Astrocyte (in vitro differentiated cells and primary cell): Measurements from ENCODE around the gene SETD2. TPM values are rescaled to one million over a fixed set of nuclear protein-coding genes. Genes with fewer than 3 reads are reported as not detected.
A peak's percentile ranks its signal among the peaks of the same experiment; 100 is the strongest.
"Not testable (repeated sequence)": the region's sequence is repeated elsewhere in the genome, so short reads cannot be mapped to it uniquely, and the experiment has no call there.

Experiments used
- DNase-seq: peaks from one replicate; pipeline ENCODE4 v3.0.0-alpha.2; 2010; ENCODE audit warnings: low read depth
- FAIRE-seq: peaks from 2 replicates; lab custom pipeline; 2011; peaks lifted over from hg19 to GRCh38; lab: Jason Lieb, UNC
- H2AFZ ChIP-seq: 2 replicates; pipeline ENCODE4 v1.6.0; 2012; ENCODE audit warnings: low read depth, low read length, inconsistent platforms
- H3K27ac ChIP-seq: 2 replicates; pipeline ENCODE4 v1.5.1; 2011; ENCODE audit warnings: low read depth, low read length, inconsistent platforms
- H3K27me3 ChIP-seq: 2 replicates; pipeline ENCODE4 v1.6.0; 2011; ENCODE audit warnings: low read length, inconsistent platforms; ENCODE audit not compliant: insufficient read depth
- H3K36me3 ChIP-seq: 2 replicates; pipeline ENCODE4 v1.5.1; 2011; ENCODE audit warnings: low read length, inconsistent platforms; ENCODE audit not compliant: insufficient read depth
- H3K4me1 ChIP-seq: 2 replicates; pipeline ENCODE4 v1.5.1; 2011; ENCODE audit warnings: low read length, inconsistent platforms; ENCODE audit not compliant: insufficient read depth
- H3K4me2 ChIP-seq: 2 replicates; pipeline ENCODE4 v1.6.0; 2012; ENCODE audit warnings: low read length, inconsistent platforms
- H3K4me3 ChIP-seq: 2 replicates; pipeline ENCODE4 v1.5.1; 2011; ENCODE audit warnings: low read depth, mild to moderate bottlenecking, low read length, inconsistent platforms; ENCODE audit not compliant: insufficient read depth
- H3K79me2 ChIP-seq: 2 replicates; pipeline ENCODE4 v1.6.0; 2012; ENCODE audit warnings: mild to moderate bottlenecking, low read length, inconsistent platforms; ENCODE audit not compliant: insufficient read depth
- H3K9ac ChIP-seq: 2 replicates; pipeline ENCODE4 v1.6.0; 2012; ENCODE audit warnings: mild to moderate bottlenecking, low read length, inconsistent platforms
- H3K9me3 ChIP-seq: 2 replicates; pipeline ENCODE4 v1.5.1; 2012; ENCODE audit warnings: low read depth, mild to moderate bottlenecking, low read length, inconsistent platforms; ENCODE audit not compliant: insufficient read depth
- H4K20me1 ChIP-seq: 2 replicates; pipeline ENCODE4 v1.6.0; 2012; ENCODE audit warnings: low read length, inconsistent platforms; ENCODE audit not compliant: insufficient read depth
- H3K27ac Mint-ChIP-seq: one replicate; pipeline ENCODE4 v1.8.0; 2021; ENCODE audit warnings: mild to moderate bottlenecking, mixed read lengths; ENCODE audit not compliant: unreplicated experiment
- H3K27me3 Mint-ChIP-seq: one replicate; pipeline ENCODE4 v1.8.0; 2021; ENCODE audit warnings: low read depth, mixed read lengths; ENCODE audit not compliant: unreplicated experiment
- H3K36me3 Mint-ChIP-seq: one replicate; pipeline ENCODE4 v1.8.0; 2021; ENCODE audit warnings: low read depth, mixed read lengths; ENCODE audit not compliant: unreplicated experiment
- H3K4me1 Mint-ChIP-seq: one replicate; pipeline ENCODE4 v1.8.0; 2021; ENCODE audit warnings: low read depth, mixed read lengths; ENCODE audit not compliant: unreplicated experiment
- H3K4me3 Mint-ChIP-seq: one replicate; pipeline ENCODE4 v1.8.0; 2021; ENCODE audit warnings: mild to moderate bottlenecking, moderate library complexity, mixed read lengths; ENCODE audit not compliant: unreplicated experiment
- H3K9me3 Mint-ChIP-seq: one replicate; pipeline ENCODE4 v1.8.0; 2021; ENCODE audit warnings: mild to moderate bottlenecking, mixed read lengths; ENCODE audit not compliant: unreplicated experiment
- CTCF ChIP-seq: IDR thresholded peaks from 2 replicates; pipeline ENCODE4 v1.5.1; 2011; ENCODE audit warnings: low read depth, mild to moderate bottlenecking, inconsistent platforms, low read length, moderate library complexity; ENCODE audit not compliant: insufficient read depth
- EZH2 ChIP-seq: IDR thresholded peaks from 2 replicates; pipeline ENCODE4 v1.6.1; 2012; ENCODE audit warnings: mild to moderate bottlenecking, low read length, inconsistent platforms; ENCODE audit not compliant: insufficient read depth
- total RNA-seq: library from RNA; stranded (reverse); gene quantifications from 2 replicates; pipeline ENCODE4 v1.2.1, GENCODE V29; 2021

The SETD2 gene
- total RNA-seq, 1 donor from 2014 or later: 46.5 TPM

GRCh38 chr3:47120138-47120537 lies 43.8 kb downstream of the SETD2 start:
- Histone ChIP-seq H3K9me3 (no peaks in the 10 kb centered on the region), H3K4me1 (peaks cover 7% of the 10 kb centered on the region), H4K20me1 (peaks cover 12% of the 10 kb centered on the region), H3K4me3 (no peak overlapping the region), H3K4me2 (no peak overlapping the region), H3K27me3 (no peaks in the 10 kb centered on the region), H3K36me3 (peaks cover 38% of the 10 kb centered on the region), H3K9ac (no peak overlapping the region), H3K27ac (no peak overlapping the region), H3K79me2 (peaks cover 55% of the 10 kb centered on the region), H2AFZ (no peak overlapping the region)
- TF ChIP-seq EZH2 (no peak), CTCF (no peak)
- no peak overlapping the region for H3K27ac Mint-ChIP-seq
- H3K27me3 Mint-ChIP-seq: no peaks in the 10 kb centered on the region
- no peak overlapping the region for H3K4me3 Mint-ChIP-seq
- peaks cover 2% of the 10 kb centered on the region for H3K9me3 Mint-ChIP-seq
- DNase-seq (no peak), FAIRE-seq (no peak)
- H3K4me1 Mint-ChIP-seq: peaks cover 18% of the 10 kb centered on the region
- H3K36me3 Mint-ChIP-seq: peaks cover 39% of the 10 kb centered on the region

GRCh38 chr3:47119387-47119786 lies 44.5 kb downstream of the SETD2 start:
- peaks cover 41% of the 10 kb centered on the region for H3K36me3 Mint-ChIP-seq
- not testable (repeated sequence) for H3K27ac ChIP-seq, H3K9me3 Mint-ChIP-seq, H3K4me3 ChIP-seq, H4K20me1 ChIP-seq, H3K9me3 ChIP-seq, FAIRE-seq, H3K9ac ChIP-seq, DNase-seq, H3K27me3 ChIP-seq, H3K4me3 Mint-ChIP-seq, H3K4me2 ChIP-seq, H2AFZ ChIP-seq, H3K27me3 Mint-ChIP-seq
- H3K36me3 ChIP-seq: peaks cover 38% of the 10 kb centered on the region
- H3K79me2 ChIP-seq: peaks cover 50% of the 10 kb centered on the region
- peaks cover 14% of the 10 kb centered on the region for H3K4me1 ChIP-seq
- peak overlapping the region; percentile 70 for H3K27ac Mint-ChIP-seq
- peaks cover 23% of the 10 kb centered on the region for H3K4me1 Mint-ChIP-seq

DNA sequence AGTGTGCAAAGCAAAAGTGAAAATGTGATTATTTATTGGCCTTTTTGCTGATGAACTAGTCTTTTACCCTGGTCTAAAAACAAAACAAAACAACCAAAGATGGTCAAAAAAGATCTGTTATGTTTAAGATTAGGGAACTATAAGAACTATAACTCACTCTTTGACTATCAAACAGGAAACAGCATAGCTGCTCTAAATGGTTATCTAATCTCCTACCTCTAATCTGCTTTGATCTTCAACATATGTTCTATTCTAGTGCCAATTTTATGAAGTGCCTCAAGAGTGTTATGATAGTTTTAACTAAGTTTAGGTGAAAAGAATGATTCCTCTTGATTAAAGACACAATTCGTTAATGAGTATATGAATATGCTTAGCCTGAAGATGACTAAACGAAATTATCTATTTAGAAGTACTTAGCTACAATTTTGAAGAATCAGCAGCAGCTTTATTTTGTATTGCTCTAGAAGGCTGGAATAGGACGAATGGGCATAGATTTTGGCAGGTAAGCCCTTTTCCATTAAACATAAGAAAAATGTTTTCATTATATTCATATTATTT lies 46.0 kb downstream of the SETD2 start:
- peaks cover 23% of the 10 kb centered on the region for H3K36me3 ChIP-seq
- TF ChIP-seq CTCF (no peak), EZH2 (no peak)

GRCh38 chr3:47115524-47115923 lies 48.4 kb downstream of the SETD2 start:
- not testable (repeated sequence) for H3K27me3 ChIP-seq, H3K4me2 ChIP-seq, H2AFZ ChIP-seq, FAIRE-seq, H3K4me3 ChIP-seq, H3K9ac ChIP-seq, H3K4me3 Mint-ChIP-seq, H3K9me3 Mint-ChIP-seq, H3K27me3 Mint-ChIP-seq, H3K9me3 ChIP-seq, H3K36me3 ChIP-seq, DNase-seq, H4K20me1 ChIP-seq
- Histone ChIP-seq H3K79me2 (peaks cover 48% of the 10 kb centered on the region), H3K4me1 (peaks cover 26% of the 10 kb centered on the region), H3K27ac (peak overlapping the region; percentile 96)
- Mint-ChIP-seq H3K36me3 (peaks cover 22% of the 10 kb centered on the region), H3K27ac (peak overlapping the region; percentile 62), H3K4me1 (peaks cover 34% of the 10 kb centered on the region)

More for the DNA sequence above, 46.0 kb downstream of the SETD2 start:
- Mint-ChIP-seq H3K36me3 (peaks cover 34% of the 10 kb centered on the region), H3K4me3 (no peak overlapping the region), H3K4me1 (peaks cover 31% of the 10 kb centered on the region), H3K27me3 (no peaks in the 10 kb centered on the region), H3K27ac (no peak overlapping the region), H3K9me3 (peaks cover 2% of the 10 kb centered on the region)
- Histone ChIP-seq H4K20me1 (no peaks in the 10 kb centered on the region), H3K9me3 (no peaks in the 10 kb centered on the region), H3K27me3 (no peaks in the 10 kb centered on the region), H2AFZ (no peak overlapping the region), H3K27ac (no peak overlapping the region), H3K79me2 (peaks cover 42% of the 10 kb centered on the region), H3K4me3 (no peak overlapping the region), H3K4me2 (peak overlapping the region; percentile 37), H3K9ac (no peak overlapping the region), H3K4me1 (peaks cover 26% of the 10 kb centered on the region)
- DNase-seq (no peak), FAIRE-seq (no peak)
